Measurements from ENCODE around the gene MDH1B.

DNA sequence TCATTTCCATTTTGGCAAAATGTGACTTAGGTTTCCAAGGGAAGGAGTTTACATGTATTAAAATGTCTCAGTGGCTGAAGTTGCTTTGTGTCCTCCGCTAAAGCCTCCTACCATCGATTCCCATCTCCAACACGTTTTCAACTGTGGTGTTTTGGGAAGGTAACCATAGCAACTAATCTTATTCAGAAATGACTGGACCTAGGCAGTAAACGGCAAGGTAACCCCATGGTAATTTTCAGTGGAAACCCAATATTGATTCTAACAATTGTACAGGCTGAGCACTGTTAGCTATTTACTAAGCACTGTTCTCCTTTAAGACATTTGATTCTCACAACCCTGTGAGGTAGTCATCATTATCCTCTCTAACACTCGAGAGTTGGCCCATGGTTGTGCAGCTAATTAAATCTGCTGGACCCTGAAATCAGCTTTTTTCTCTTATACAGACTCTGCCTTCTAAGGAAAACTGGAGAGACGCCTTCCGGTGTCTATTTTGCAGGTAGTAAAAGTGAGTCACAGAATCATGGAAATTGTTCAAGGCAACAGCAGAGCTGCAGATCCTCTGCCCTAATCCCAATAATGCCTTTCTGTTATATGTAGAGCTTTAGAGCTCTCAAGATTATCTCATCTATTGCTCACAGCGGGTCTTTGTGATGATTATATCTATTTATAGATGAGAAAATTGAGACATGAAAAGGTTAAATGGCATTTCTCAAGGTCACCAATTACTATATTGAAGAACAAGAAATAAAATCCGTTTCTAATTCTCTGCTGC, 36.5 kb upstream of the MDH1B start:
- TF ChIP-seq, protein P1, sequence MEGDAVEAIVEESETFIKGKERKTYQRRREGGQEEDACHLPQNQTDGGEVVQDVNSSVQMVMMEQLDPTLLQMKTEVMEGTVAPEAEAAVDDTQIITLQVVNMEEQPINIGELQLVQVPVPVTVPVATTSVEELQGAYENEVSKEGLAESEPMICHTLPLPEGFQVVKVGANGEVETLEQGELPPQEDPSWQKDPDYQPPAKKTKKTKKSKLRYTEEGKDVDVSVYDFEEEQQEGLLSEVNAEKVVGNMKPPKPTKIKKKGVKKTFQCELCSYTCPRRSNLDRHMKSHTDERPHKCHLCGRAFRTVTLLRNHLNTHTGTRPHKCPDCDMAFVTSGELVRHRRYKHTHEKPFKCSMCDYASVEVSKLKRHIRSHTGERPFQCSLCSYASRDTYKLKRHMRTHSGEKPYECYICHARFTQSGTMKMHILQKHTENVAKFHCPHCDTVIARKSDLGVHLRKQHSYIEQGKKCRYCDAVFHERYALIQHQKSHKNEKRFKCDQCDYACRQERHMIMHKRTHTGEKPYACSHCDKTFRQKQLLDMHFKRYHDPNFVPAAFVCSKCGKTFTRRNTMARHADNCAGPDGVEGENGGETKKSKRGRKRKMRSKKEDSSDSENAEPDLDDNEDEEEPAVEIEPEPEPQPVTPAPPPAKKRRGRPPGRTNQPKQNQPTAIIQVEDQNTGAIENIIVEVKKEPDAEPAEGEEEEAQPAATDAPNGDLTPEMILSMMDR (IDR thresholded peaks at IDR 0.05) = no peak
- no peak for TF ChIP-seq EZH2 (IDR thresholded peaks at IDR 0.05; ENCODE audit: borderline replicate concordance, insufficient read depth, low read depth, low read length, poor library complexity, severe bottlenecking)
